22Rv1 (cell line): ENCODE data around the gene KLHDC4.
"Not testable (repeated sequence)": the region's sequence is repeated elsewhere in the genome, so short reads cannot be mapped to it uniquely, and the experiment has no call there.

Experiments
- H3K27ac ChIP-seq: fragments of 450-650 bp; 2 replicates; pipeline ENCODE4 v1.5.1; 2017
- ZFX ChIP-seq: fragments of 450-650 bp; IDR thresholded peaks from 2 replicates; pipeline ENCODE4 v1.6.1; 2017; ENCODE audit warnings: antibody characterized with exemption, borderline replicate concordance
- TF ChIP-seq, protein P1 (sequence below): fragments of 450-650 bp; IDR thresholded peaks from 2 replicates; pipeline ENCODE4 v1.5.1; 2017; ENCODE audit warnings: mild to moderate bottlenecking

Gene KLHDC4

DNA sequence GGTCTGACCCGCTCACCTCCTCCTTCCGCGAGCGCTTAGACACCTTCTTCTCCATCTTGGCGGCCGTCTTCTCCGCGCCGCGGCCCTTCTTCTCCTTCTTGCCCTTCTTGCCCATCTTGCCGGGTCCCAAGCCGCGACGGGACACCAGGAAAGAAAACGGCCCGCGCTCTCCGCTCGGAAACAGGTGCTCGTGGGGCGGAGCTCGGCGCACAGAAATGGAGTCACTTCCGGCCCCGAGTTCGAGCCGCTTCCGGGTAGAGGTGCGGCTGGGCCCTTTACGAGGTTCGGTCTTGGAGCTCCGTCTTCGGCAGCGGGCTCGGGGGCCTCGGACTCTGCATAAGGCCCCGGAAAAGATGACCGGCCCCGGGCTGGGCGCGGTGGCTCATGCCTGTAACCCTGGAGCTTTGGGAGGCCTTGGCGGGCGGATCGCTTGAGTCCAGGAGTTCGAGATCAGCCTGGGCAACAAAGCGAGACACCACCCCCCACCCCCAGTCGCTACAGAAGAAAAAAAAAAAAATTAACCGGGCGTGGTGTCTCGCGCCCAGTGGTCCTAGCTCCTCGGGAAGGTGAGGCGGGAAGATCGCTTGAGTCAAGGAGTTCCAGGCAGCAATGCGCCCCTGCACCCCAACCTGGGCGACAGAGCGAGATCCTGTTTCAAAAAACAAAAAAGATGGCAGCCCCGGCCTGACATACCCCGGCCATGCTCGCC lies at the start of gene KLHDC4:
TSS of gene KLHDC4 (minus strand) at position 211 of the 709 bp plus-strand sequence. CDS start at position 115, 96 bp downstream.
- peak within 1 kb of the TSS; percentile 79 for H3K27ac ChIP-seq
- TF ChIP-seq ZFX = no peak
- TF ChIP-seq, protein P1, sequence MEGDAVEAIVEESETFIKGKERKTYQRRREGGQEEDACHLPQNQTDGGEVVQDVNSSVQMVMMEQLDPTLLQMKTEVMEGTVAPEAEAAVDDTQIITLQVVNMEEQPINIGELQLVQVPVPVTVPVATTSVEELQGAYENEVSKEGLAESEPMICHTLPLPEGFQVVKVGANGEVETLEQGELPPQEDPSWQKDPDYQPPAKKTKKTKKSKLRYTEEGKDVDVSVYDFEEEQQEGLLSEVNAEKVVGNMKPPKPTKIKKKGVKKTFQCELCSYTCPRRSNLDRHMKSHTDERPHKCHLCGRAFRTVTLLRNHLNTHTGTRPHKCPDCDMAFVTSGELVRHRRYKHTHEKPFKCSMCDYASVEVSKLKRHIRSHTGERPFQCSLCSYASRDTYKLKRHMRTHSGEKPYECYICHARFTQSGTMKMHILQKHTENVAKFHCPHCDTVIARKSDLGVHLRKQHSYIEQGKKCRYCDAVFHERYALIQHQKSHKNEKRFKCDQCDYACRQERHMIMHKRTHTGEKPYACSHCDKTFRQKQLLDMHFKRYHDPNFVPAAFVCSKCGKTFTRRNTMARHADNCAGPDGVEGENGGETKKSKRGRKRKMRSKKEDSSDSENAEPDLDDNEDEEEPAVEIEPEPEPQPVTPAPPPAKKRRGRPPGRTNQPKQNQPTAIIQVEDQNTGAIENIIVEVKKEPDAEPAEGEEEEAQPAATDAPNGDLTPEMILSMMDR = no peak

DNA sequence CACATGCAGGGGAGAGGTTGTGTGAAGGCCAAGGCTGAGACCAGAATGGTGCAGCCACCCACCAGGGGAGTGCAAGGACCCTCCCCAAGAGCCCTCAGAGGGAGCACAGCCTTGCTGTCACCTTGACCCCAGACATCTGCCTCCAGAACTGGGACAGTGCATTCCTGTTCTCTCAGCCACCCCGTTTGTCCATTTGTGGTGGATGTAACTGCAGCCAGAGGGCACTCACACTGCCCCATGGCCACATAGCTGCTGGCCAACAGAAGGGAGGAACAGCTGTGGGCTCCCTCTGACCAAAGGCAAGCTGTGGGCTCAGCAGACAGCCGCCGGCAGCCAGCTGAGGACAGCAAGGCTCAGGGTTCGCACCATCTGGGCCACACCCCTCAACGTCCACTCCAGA lies 49.8 kb upstream of the KLHDC4 start:
- no peak overlapping the region for H3K27ac ChIP-seq
- TF ChIP-seq, protein P1 = no peak
- TF ChIP-seq ZFX = no peak

DNA sequence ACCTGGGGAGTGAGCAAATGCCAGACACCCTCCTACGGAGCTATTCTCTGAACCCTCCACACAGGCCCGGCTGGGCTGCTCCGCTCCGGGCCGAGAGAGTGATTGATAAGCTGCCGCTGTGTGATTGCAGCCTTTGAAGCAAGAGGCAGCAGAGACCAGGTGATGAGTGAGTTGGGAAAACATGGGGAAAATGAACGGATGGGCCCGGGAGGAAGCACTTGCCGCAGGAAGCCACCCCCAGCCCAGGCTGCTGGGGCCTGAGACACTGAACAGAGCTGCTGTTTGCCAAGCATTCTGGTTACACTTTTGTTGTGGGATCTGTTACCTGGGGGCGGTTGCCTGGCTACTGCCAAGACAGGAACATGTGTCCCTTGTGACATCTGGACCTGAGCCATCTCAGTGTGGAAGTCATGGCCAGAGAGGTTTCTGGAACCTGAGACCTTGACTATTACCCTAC lies 46.4 kb upstream of the KLHDC4 start:
- no peak overlapping the region for H3K27ac ChIP-seq
- TF ChIP-seq, protein P1 = no peak
- TF ChIP-seq ZFX = no peak

DNA sequence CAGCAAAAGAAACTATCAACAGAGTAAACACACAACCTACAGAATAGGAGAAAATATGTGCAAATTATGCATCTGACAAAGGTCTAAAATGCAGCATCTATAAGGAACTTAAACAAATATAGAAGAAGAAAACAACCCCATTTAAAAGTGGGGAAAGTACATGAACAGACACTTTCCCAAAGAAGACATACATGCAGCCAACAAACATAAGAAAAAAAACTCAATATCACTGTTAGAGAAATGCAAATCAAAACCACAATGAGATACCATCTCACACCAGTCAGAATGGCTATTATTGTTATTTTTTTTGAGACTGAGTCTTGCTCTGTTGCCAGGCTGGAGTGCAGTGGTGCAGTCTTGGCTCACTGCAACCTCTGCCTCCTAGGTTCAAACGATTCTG lies 45.7 kb upstream of the KLHDC4 start:
- H3K27ac ChIP-seq = not testable (repeated sequence)

DNA sequence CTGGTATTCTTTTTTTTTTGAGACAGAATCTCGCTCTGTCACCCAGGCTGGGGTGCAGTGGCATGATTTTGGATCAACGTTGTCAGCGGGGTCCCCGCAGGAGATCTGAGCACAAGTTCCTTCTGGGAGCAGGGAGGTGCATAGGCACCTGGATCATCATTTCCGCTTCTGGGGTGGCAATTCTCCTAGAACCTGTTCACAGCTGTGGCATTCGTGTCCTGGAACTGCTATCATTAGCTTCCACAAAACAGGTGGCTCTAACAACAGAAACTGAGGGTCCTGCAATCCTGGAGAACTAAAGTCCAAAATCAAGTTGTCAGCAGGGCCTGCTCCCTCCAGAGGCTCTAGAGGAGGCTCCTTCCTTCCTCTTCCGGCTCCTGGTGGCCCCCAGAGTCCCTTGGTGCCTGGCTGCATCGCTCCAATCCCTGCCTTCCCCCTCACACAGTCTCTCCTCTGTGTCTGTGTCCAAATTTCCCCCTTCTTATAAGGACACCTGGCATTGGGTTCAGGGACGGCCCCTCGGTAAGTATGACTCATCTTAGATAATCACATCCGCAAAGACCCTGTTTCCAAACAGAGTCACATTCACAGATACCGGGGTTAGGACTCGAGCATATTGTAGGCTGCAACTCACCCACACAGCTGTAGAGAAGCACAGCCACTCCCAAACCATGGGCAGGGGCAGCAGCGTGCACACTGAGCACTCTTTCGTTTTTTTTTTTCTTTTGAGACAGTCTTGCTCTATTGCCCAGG lies 43.5 kb upstream of the KLHDC4 start:
- H3K27ac ChIP-seq = no peak overlapping the region
- no peak for TF ChIP-seq ZFX
- TF ChIP-seq, protein P1 = no peak

DNA sequence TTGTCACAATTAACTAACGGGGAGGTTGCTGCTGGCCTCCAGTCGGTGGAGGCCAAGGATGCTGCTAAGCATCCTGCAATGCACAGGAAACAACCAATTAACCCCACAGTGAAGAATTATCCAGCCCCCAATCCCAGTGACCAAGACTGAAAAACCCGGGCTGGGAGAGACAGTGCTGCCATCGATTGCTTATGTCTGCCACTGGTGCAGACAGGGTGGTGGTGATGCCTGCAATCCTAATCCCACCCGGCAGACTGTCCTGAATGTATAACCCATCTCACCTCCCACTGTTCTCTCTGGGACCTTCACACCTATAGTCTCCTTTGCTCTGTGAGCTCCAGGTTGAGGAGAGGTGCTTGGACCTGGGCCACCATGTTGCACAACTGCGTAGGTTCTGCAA lies 42.3 kb upstream of the KLHDC4 start:
- TF ChIP-seq ZFX = no peak
- TF ChIP-seq, protein P1 = no peak
- no peak overlapping the region for H3K27ac ChIP-seq

DNA sequence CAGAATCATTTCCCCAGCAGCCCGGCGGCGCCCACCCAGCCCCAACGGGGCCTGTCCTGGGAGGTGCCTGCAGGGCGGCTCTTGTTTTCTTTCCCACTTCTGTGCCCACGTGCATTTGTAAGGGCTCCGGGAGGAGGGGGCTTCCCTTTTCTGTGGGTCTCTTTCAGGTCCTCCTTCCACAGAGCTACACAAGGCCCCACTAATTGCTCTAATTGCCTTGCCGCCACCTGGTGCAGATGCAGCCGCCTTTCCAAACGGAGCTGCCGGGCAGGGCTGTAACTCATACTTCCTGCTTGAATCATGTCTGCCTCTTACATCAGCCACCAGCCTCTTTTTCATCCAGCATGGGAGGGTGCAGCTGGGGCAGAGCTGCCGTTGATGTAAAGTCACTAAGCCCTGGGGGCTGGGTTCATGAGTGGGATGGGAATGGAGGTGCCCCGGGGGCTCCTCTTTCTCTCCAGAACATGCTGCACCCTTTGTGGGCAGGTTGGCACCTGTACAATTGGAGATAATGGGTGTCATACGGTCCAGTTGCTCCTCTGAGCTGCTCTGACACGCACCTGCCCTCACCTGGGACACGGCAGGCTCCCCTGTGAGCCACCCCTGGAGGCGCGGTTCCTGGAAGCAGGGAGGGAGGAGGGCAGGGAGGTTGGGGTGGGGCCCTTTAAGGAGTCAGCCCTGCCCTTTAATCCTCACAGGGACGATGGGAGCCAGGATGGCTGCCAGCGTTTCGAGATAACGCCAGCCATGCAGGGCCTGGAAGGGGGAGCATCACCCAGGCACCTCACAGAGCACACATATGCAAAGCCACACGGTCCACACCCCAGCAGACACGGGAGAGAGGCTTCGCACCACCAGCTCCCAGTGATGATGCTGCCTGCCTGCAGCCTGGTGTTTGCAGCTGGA lies 41.1 kb upstream of the KLHDC4 start:
- TF ChIP-seq ZFX = no peak
- TF ChIP-seq, protein P1 = no peak
- no peak overlapping the region for H3K27ac ChIP-seq
